H1 (cell line): ENCODE results near the gene HSPA12A.

Experiments
- CEBPB ChIP-seq: IDR thresholded peaks from 2 replicates; pipeline ENCODE4 v1.6.1; 2012; ENCODE audit warnings: low read depth, low read length
- CTCF ChIP-seq, 3 experiments: IDR thresholded peaks; 1 replicate in 2 of 3; 2 replicates in 1 of 3; pipeline versions ENCODE4 v1.5.1 to v1.6.1; 2011; ENCODE audit warnings: low read length in 3 of 3, mild to moderate bottlenecking in 3 of 3, inconsistent platforms in 2 of 3, low read depth in 1 of 3, moderate library complexity in 1 of 3; ENCODE audit not compliant: insufficient read depth in 1 of 3; ENCODE audit errors: control extremely low read depth in 1 of 3
- EP300 ChIP-seq, 2 experiments: IDR thresholded peaks; 1 replicate in 1 of 2; 2 replicates in 1 of 2; pipeline ENCODE4 v1.6.1; 2011 to 2012; ENCODE audit warnings: low read depth in 2 of 2, low read length in 2 of 2, mild to moderate bottlenecking in 2 of 2, borderline replicate concordance in 1 of 2, inconsistent platforms in 1 of 2, moderate library complexity in 1 of 2
- JUN ChIP-seq: IDR thresholded peaks from 2 replicates; pipeline ENCODE4 v1.6.1; 2011; ENCODE audit warnings: low read depth, mild to moderate bottlenecking, improper control_type of control experiment, low read length
- POLR2A ChIP-seq, 2 experiments: IDR thresholded peaks; 1 replicate in 1 of 2; 2 replicates in 1 of 2; pipeline ENCODE4 v1.6.1; 2011; ENCODE audit warnings: low read depth in 2 of 2, low read length in 2 of 2, mild to moderate bottlenecking in 2 of 2; ENCODE audit errors: control extremely low read depth in 1 of 2
- SP1 ChIP-seq: IDR thresholded peaks from 2 replicates; pipeline ENCODE4 v1.6.1; 2011; ENCODE audit warnings: low read depth, low read length
- TAF1 ChIP-seq: IDR thresholded peaks from 2 replicates; pipeline ENCODE4 v1.6.1; 2011; ENCODE audit warnings: mild to moderate bottlenecking, low read depth, low read length
- ZNF274 ChIP-seq: IDR thresholded peaks from 2 replicates; pipeline ENCODE4 v1.7.0; 2012; ENCODE audit warnings: low read length, borderline replicate concordance; ENCODE audit errors: extremely low read depth

GRCh38 chr10:116753759-116754158, 11.4 kb upstream of the HSPA12A start:
- TF ChIP-seq EP300 (IDR thresholded peaks at IDR 0.05; ENCODE audit: borderline replicate concordance in 1 of 2, low read depth in 2 of 2, low read length in 2 of 2) (no peak), CTCF (IDR thresholded peaks at IDR 0.05; ENCODE audit: control extremely low read depth in 1 of 3, insufficient read depth in 1 of 3, low read depth in 1 of 3, low read length in 3 of 3) (no peak), POLR2A (IDR thresholded peaks at IDR 0.05; ENCODE audit: control extremely low read depth in 1 of 2, low read depth in 2 of 2, low read length in 2 of 2) (no peak), JUN (no peak), ZNF274 (no peak), TAF1 (no peak), CEBPB (no peak), SP1 (no peak)
